ENCODE results near the gene SOX21.

- TF ChIP-seq FOSL2 (IDR thresholded peaks at IDR 0.05) (no peak), FOSL2 (CRISPR knock-in tag; IDR thresholded peaks at IDR 0.05) (no peak), CTCF (IDR thresholded peaks at IDR 0.05) (no peak), HOXA7 (CRISPR knock-in tag; IDR thresholded peaks at IDR 0.05) (no peak), EHMT2 (IDR thresholded peaks at IDR 0.05; ENCODE audit: low read depth) (no peak), EP300 (IDR thresholded peaks at IDR 0.05) (no peak)
These were observed 14.1 kb upstream of the SOX21 start for GRCh38 chr13:94726425-94726824.

Data from A549 (cell line).